HG03571 (cell line): ENCODE results near the gene CSTF3.
A peak's percentile ranks its signal among the peaks of the same experiment; 100 is the strongest.

Experiments used
- ATAC-seq: cut with Tn5 transposase; IDR thresholded peaks from one replicate; pipeline ENCODE4 v1.9.1; 2021; ENCODE audit not compliant: unreplicated experiment

CSTF3 gene

DNA sequence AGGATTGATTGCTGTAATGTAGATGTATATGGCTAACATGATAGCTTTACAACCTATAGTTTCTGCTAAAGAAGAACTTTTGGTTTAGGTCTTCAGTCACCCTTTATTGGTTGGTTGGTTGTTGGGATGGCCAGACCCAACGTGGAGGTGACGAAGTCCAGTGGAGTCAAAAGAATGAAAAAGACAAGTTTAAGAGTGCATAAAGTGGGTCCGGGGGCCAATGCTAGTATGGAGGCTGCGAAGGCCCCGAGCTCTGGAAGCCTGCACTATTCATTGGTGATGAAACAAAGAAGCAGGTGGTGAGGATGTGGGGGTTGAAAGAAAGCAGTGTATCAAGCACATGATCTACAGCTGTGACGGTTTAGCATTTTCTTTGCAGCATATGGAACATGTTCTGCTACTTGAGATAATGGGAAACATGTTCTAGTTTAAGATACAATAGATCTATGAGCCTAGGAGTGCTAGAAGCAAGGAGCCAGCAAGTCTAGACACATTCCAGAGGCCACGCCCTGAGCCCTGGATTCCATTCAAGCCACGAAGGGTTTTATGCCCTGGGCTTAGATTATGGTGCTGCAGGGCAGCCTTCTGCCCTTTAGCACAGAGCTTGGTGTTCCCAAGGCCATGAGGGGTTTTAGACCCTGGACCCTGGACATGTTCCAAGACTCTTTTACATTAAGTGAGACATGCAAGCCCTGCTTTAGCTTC, 115.6 kb downstream of the CSTF3 start:
- ATAC-seq, result no peak

DNA sequence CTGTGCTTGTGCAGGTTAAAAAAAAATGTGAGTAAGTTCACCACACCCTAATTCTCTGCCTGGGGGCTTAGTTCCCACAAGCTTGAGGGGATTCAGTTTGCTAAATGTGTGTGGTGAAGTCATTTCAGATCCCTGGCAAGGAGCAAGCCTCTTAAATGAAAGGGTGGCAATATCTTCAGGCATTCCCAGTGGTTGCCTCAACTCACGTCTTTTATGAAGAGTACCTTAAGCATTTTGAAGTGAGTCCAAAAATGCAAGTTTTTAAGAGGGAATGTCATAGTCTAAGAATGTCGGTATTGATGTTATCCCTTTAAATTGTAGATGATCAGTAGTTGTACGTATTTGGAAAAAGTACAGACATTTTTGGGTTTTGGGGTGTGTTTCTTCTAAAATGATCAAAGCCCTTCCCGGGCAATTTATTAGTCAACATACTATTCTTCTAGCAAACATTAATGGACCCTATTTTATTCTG, 117.0 kb downstream of the CSTF3 start:
- ATAC-seq, result no peak

DNA sequence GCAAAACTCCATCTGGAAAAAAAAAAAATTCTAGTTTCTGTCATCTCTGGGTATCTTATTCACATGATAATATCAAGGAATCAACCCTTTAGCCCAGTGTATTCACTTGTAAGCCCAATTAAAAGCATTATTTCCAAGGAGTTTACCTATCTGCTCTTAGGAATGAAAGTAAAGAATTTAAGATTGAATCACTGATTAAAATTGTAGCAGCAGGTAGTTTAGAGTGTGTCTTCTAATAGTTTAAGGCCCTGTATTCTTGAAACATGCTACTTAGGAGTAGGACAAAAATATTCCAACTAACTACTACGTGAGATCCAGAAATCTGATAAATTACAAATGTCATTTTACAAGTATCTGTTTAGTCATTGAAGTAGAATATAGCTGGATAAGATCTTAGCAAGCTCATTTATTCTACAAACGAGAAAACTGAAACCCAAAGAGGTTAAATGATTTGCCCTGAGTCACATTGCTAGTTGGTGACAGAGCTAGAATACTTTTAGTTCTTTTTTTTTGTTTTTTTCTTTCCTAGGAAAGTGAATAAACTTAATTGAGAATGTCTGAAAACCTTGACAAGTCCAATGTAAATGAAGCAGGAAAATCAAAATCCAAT, 118.0 kb downstream of the CSTF3 start:
- ATAC-seq, result no peak

DNA sequence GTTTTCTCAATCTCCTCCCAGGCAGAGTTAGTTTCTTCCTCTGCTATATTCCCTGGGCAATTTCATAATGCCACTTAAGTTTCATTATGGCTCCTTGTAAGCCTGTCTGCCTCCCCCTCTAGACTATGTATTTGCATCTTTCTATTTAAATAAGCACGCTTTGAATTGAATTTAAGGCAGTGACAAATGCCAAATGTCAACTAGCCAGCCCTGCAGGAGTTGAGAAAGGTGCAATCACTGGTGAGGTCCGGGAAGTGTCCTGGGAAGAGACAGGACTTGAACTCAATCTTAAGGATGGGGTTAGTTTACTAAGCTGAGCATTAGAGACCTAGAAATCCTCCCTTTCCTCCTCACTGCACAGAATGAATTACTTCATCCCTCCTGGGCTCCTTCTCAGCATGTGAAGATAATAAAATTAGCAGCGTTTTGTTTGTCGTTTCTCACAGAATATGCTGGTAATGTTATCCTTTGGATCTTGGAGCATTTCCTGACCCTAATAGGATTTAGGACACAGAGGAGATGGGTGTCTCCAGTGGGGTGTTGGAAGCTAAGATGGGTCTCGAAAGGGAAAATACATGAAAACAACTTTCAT, 120.3 kb downstream of the CSTF3 start:
- no peak for ATAC-seq

DNA sequence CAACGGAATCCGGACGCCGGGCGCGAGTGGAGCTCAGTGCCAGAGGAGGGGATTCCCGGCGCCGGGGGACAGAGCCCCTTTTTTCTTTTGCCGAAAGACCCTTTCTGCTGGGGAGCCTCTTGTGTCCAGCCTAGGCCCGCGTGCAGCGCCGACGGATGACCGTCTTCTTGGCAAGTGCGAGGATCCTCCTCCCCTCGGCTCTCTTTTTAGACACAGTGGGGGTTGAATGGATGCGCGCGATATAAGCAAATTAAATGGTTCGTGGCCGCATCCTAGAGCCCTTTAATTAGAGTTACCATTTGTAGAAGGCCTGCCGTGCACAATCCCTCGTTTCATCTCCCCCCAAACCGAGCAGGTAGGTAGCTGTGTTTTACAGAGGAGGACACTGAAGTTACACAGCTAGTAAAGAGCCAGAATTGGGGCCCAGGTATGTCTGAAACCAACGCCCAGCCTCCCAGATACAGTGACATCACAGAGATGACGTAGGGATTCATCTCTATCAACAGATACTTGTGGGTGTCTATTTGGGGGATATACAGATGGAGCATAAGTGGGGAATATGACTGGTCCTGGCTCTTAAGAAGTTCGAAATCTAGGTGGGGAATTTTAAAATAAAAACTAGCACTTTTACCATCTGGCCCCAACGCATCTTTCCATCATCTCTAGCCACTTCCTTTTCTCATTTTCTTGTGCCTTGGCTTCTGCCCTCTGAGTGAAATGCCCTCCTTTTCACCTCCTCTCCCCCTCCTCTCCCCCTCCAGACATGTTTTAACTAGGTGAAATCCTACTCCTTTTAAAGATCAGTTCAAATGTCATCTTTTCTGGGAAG, 121.0 kb downstream of the CSTF3 start:
- ATAC-seq, result peak; percentile 17

DNA sequence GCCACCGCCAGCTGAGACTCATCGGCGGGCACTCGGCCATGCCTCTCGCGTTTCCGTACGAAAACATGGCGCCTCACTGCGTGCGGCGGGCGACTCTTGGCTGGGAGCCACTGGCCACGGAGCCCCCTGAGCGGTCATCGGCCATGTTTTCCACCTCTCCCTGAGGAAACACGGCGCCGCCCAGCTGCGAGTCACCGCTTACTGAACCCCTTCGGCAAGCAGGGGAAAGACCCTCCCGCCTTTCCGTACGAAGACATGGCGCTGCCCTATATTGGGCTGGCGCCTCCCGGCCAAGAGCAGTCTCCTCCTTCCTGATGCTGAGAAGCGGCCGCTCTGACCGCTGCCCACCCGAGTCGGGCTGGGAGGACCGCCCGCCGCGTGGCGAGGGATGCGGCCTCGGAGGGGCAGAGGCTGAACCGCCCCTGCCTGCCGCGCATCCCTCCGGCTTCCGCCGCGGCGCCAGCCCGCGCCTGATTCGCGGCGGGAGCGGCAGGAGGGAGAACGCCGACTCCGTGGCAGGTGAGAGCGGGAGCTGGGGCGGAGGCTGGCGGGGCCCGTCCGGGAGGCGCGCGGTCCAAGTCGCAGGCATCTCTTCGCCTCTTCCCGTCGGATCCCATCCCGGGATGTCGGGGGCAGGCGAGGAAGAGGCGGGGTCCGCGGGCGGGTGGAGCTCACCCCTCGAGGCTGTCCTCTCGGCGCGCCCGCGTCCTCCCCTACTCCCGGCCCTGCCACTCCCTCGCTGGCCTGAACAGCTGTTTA, 121.8 kb downstream of the CSTF3 start, which contains the start of gene TCP11L1:
TCP11L1 (plus strand) TSS at position 299 of the 759 bp plus-strand sequence. CDS start 4,202 bp downstream, outside the sequence.
- peak; percentile 85 for ATAC-seq

DNA sequence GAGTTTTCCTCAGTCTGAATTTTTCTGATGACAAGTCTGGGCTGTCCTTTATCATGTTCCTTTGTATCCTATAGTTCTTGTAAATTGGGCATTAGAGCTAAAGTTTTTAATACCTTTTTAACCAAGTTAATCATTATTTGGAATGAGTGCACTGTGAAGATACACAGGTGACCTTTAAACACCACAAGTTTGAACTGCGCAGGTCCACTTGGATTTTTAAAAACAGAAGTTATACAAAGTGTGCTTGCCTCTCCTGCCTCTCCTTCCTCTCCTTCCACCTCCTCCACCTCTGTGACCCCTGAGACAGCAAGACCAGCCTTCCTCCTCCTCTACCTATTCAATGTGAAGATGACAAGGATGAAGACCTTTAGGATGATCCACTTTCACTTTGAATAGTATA, 126.3 kb downstream of the CSTF3 start:
- ATAC-seq, result no peak
